Ovary (tissue), 3 donors: Measurements from ENCODE around the gene ELP4.

Experiments
- EP300 ChIP-seq: sonication (generic); formaldehyde crosslinking; IDR thresholded peaks from one replicate; pipeline ENCODE4 v1.6.1; 2017; ENCODE audit warnings: antibody characterized with exemption
- POLR2A ChIP-seq: fragments of 450-650 bp; IDR thresholded peaks from one replicate; pipeline ENCODE4 v1.6.1; 2017; ENCODE audit warnings: antibody characterized with exemption, mild to moderate bottlenecking, moderate library complexity
- TF ChIP-seq, protein P1 (sequence below), 3 donors: fragments of 450-650 bp in 2 of 3; fragments of 200-600 bp in 1 of 3; IDR thresholded peaks; one replicate each; pipeline versions ENCODE4 v1.5.1 to v1.8.0; 2016 to 2022; ENCODE audit warnings: antibody characterized with exemption in 3 of 3, mild to moderate bottlenecking in 1 of 3
- donor health status: DM: no; HTN: no; CAD: no.

DNA sequence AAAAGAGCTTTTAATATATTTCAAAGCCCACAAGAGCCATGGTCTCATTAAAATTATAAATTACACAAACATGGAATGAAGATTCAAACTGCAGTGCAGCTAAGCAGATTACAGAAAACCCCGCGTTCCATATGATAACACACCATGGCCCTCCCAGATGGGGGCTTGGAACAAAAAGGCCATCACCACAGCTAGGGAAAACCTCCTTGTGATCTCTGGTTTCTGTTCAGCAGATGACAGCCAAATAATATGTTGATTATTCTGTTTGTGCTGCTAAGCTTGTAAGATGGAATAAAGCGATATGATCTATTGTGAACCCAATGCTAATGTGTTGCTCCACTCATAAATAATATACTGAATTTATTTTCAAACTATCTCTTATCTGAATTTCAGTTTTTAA lies 28.6 kb upstream of the ELP4 start:
- TF ChIP-seq, protein P1, sequence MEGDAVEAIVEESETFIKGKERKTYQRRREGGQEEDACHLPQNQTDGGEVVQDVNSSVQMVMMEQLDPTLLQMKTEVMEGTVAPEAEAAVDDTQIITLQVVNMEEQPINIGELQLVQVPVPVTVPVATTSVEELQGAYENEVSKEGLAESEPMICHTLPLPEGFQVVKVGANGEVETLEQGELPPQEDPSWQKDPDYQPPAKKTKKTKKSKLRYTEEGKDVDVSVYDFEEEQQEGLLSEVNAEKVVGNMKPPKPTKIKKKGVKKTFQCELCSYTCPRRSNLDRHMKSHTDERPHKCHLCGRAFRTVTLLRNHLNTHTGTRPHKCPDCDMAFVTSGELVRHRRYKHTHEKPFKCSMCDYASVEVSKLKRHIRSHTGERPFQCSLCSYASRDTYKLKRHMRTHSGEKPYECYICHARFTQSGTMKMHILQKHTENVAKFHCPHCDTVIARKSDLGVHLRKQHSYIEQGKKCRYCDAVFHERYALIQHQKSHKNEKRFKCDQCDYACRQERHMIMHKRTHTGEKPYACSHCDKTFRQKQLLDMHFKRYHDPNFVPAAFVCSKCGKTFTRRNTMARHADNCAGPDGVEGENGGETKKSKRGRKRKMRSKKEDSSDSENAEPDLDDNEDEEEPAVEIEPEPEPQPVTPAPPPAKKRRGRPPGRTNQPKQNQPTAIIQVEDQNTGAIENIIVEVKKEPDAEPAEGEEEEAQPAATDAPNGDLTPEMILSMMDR (IDR thresholded peaks at IDR 0.05): no peak
- TF ChIP-seq POLR2A (no peak), EP300 (no peak)
